B cell (primary cell): ENCODE results near the gene SIPA1L3. TPM values are rescaled to one million over a fixed set of nuclear protein-coding genes. Genes with fewer than 3 reads are reported as not detected.

Experiments
- ATAC-seq: fragments of 200-7000 bp; cut with Tn5 transposase; one replicate; pipeline ENCODE4 v1.10.0; 2021; ENCODE audit warnings: low read depth, mild to moderate bottlenecking, moderate number of reproducible peaks, moderate library complexity
- CTCF ChIA-PET: fragments of 350-600 bp; sonication (Branson Sonifier 250); formaldehyde crosslinking; loops from one replicate; lab custom pipeline; 2021; ENCODE audit warnings: antibody characterized with exemption, inconsistent platforms; lab: Charles Lee
- POLR2A ChIA-PET: fragments of 350-600 bp; sonication (Branson Sonifier 250); formaldehyde crosslinking; loops from one replicate; lab custom pipeline; 2021; ENCODE audit warnings: antibody characterized with exemption; lab: Charles Lee
- DNase-seq: peaks from one replicate; pipeline ENCODE4 v3.0.0; 2013
- H2AFZ ChIP-seq: 2 replicates; pipeline ENCODE4 v1.6.1; 2012; ENCODE audit warnings: mild to moderate bottlenecking, low read depth, low read length; ENCODE audit not compliant: insufficient read depth, poor library complexity, severe bottlenecking
- H3K27ac ChIP-seq, 2 donors: 1 replicate in 1 of 2; 2 replicates in 1 of 2; pipeline ENCODE4 v1.5.1; 2012 to 2013; ENCODE audit warnings: low read length in 2 of 2, mild to moderate bottlenecking in 2 of 2, moderate library complexity in 1 of 2
- H3K27me3 ChIP-seq, 4 experiments: fragments of 200-600 bp in 1 of 4; sonication (generic) in 1 of 4; replicated peaks in 1 of 4; 1 replicate in 2 of 4; 2 replicates in 2 of 4; pipeline versions ENCODE4 v1.6.1 to v1.7.0; 2013 to 2016; ENCODE audit warnings: low read length in 3 of 4, mild to moderate bottlenecking in 2 of 4, mixed read lengths in 1 of 4, moderate library complexity in 1 of 4; ENCODE audit not compliant: insufficient read depth in 4 of 4, control insufficient read depth in 3 of 4; ENCODE audit errors: control extremely low read depth in 1 of 4
- H3K36me3 ChIP-seq, 2 experiments: replicated peaks in 1 of 2; 1 replicate in 1 of 2; 2 replicates in 1 of 2; pipeline versions ENCODE4 v1.6.1 to v1.7.1; 2013; ENCODE audit warnings: low read length in 1 of 2; ENCODE audit not compliant: insufficient read depth in 2 of 2, control insufficient read depth in 1 of 2; ENCODE audit errors: control extremely low read depth in 1 of 2, extremely low read depth in 1 of 2
- H3K4me1 ChIP-seq, 2 donors: fragments of 200-600 bp in 1 of 2; sonication (generic) in 1 of 2; 1 replicate in 1 of 2; 2 replicates in 1 of 2; pipeline versions ENCODE4 v1.5.1 to v1.6.1; 2013 to 2017; ENCODE audit warnings: low read length in 2 of 2; ENCODE audit not compliant: control insufficient read depth in 2 of 2, insufficient read depth in 2 of 2
- H3K4me2 ChIP-seq: replicated peaks from 2 replicates; pipeline ENCODE3; 2012; ENCODE audit warnings: mild to moderate bottlenecking, low read depth, low read length; ENCODE audit not compliant: poor library complexity, severe bottlenecking
- H3K4me3 ChIP-seq, 5 experiments: fragments of 200-600 bp in 1 of 5; sonication (generic) in 1 of 5; 1 replicate in 3 of 5; 2 replicates in 2 of 5; pipeline versions ENCODE4 v1.5.1 to v1.7.0; 2011 to 2016; ENCODE audit warnings: low read length in 4 of 5, mild to moderate bottlenecking in 4 of 5, low read depth in 2 of 5, control low read depth in 1 of 5, moderate library complexity in 1 of 5; ENCODE audit not compliant: insufficient read depth in 1 of 5; ENCODE audit errors: control extremely low read depth in 1 of 5, extremely low read depth in 1 of 5
- H3K79me2 ChIP-seq: fragments of 200-600 bp; sonication (generic); one replicate; pipeline ENCODE4 v1.6.0; 2016; ENCODE audit warnings: low read length; ENCODE audit not compliant: control insufficient read depth, insufficient read depth
- H3K9ac ChIP-seq: fragments of 200-600 bp; sonication (generic); 2 replicates; pipeline ENCODE4 v1.6.1; 2017; ENCODE audit warnings: mild to moderate bottlenecking, low read length, moderate library complexity
- H3K9me3 ChIP-seq, 3 donors: one replicate each; pipeline versions ENCODE4 v1.6.1 to v1.7.1; 2013; ENCODE audit warnings: low read length in 2 of 3; ENCODE audit not compliant: control insufficient read depth in 2 of 3, insufficient read depth in 1 of 3; ENCODE audit errors: control extremely low read depth in 1 of 3
- H4K20me1 ChIP-seq: 2 replicates; pipeline ENCODE4 v1.6.0; 2012; ENCODE audit warnings: mild to moderate bottlenecking, low read length; ENCODE audit not compliant: insufficient read depth, control insufficient read depth, poor library complexity, severe bottlenecking
- H3K27ac Mint-ChIP-seq: one replicate; pipeline ENCODE4 v1.8.0; 2021; ENCODE audit warnings: mixed read lengths
- H3K27me3 Mint-ChIP-seq: one replicate; pipeline ENCODE4 v1.8.0; 2021; ENCODE audit warnings: mixed read lengths
- H3K4me1 Mint-ChIP-seq: one replicate; pipeline ENCODE4 v1.8.0; 2021; ENCODE audit warnings: mixed read lengths
- H3K4me3 Mint-ChIP-seq: one replicate; pipeline ENCODE4 v1.8.0; 2021; ENCODE audit warnings: mixed read lengths
- H3K9me3 Mint-ChIP-seq: one replicate; pipeline ENCODE4 v1.8.0; 2022; ENCODE audit warnings: mixed read lengths; ENCODE audit not compliant: insufficient read depth
- EZH2 ChIP-seq: IDR thresholded peaks from 2 replicates; pipeline ENCODE4 v1.6.1; 2012; ENCODE audit warnings: borderline replicate concordance, low read depth, mild to moderate bottlenecking, moderate library complexity, low read length; ENCODE audit not compliant: insufficient read depth, poor library complexity, severe bottlenecking
- WGBS: methylation state at CpG from one replicate; pipeline ENCODE4 v1.1.5; 2013; ENCODE audit warnings: missing lambda C conversion rate; ENCODE audit not compliant: insufficient coverage; 5-methylcytosine and 5-hydroxymethylcytosine counted together
- intact Hi-C: fragments of 100-400 bp; cut with micrococcal nuclease; formaldehyde crosslinking; loops from one replicate; pipeline ENCODE4 v1.10.0; 2022
- polyA plus RNA-seq: library from polyadenylated mRNA; depleted of rRNA; stranded (reverse); fragments of >200 nt; gene quantifications from 2 replicates; pipeline ENCODE4 v1.2.3, GENCODE V29; 2012
- total RNA-seq, 2 donors: library from RNA; stranded (reverse); fragments of 120-200 nt in 1 of 2; gene quantifications; 1 replicate in 1 of 2; 2 replicates in 1 of 2; pipeline versions ENCODE4 v1.2.3 to v1.2.4, GENCODE V29; 2013 to 2022
- TF ChIP-seq, protein P1 (sequence below): fragments of 200-600 bp; IDR thresholded peaks from one replicate; pipeline ENCODE4 v1.8.0; 2022; ENCODE audit warnings: antibody characterized with exemption, mild to moderate bottlenecking

SIPA1L3 gene
- total and polyA plus RNA-seq, 2 donors (not counting 1 experiment from before 2014, with no cell fraction given): 48.3 to 295 TPM

DNA sequence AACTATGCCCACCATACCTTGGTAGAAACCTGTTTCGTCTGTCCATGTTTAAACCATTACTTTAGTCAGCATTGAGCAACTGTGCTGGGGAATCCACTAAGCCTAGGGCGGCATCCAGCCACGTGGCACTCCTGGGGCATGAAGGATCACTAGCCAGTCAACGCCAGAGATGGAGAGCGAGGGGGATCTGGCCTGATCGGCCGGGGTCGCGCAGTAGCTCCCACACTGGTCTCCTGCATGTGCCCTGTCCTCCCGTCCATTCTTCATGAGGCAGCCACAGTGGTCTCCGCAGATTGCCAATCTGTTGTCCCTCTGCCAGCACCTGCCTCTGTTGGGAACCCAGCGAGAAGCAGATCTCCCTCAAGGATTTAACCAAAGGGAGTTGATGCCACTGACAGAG, 207.6 kb downstream of the SIPA1L3 start:
- Histone ChIP-seq H4K20me1 (peaks cover 15% of the 10 kb centered on the region), H3K79me2 (peaks cover 16% of the 10 kb centered on the region), H3K9me3 (peaks cover 0 to 5% (median 0%) of the 10 kb centered on the region in 3 donors), H3K36me3 (peaks cover 12 to 80% of the 10 kb centered on the region in 2 experiments), H3K4me2 (no peak overlapping the region), H3K27ac (no peak overlapping the region), H3K27me3 (no peaks in the 10 kb centered on the region), H3K4me3 (no peak overlapping the region), H3K4me1 (peaks cover 0 to 9% of the 10 kb centered on the region in 2 donors), H3K9ac (no peak overlapping the region), H2AFZ (no peak overlapping the region)
- TF ChIP-seq, protein P1, sequence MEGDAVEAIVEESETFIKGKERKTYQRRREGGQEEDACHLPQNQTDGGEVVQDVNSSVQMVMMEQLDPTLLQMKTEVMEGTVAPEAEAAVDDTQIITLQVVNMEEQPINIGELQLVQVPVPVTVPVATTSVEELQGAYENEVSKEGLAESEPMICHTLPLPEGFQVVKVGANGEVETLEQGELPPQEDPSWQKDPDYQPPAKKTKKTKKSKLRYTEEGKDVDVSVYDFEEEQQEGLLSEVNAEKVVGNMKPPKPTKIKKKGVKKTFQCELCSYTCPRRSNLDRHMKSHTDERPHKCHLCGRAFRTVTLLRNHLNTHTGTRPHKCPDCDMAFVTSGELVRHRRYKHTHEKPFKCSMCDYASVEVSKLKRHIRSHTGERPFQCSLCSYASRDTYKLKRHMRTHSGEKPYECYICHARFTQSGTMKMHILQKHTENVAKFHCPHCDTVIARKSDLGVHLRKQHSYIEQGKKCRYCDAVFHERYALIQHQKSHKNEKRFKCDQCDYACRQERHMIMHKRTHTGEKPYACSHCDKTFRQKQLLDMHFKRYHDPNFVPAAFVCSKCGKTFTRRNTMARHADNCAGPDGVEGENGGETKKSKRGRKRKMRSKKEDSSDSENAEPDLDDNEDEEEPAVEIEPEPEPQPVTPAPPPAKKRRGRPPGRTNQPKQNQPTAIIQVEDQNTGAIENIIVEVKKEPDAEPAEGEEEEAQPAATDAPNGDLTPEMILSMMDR: no peak
- TF ChIP-seq EZH2: no peak
- intact Hi-C loops: no loop called here
- H3K4me3 Mint-ChIP-seq: no peak overlapping the region
- WGBS: 99% methylated on average over 12 of the region's 12 CpGs
- DNase-seq: no peak
- ChIA-PET CTCF (interaction anchor here (0.6 kb wide), 1 partner anchor 22 kb away, joined by 5 read pairs; no protein-coding TSS in a partner anchor), POLR2A (no interaction called here)
- no peaks in the 10 kb centered on the region for H3K27me3 Mint-ChIP-seq
- peaks cover 12% of the 10 kb centered on the region for H3K4me1 Mint-ChIP-seq
- H3K27ac Mint-ChIP-seq: peak overlapping the region; percentile 20
- ATAC-seq: no peak
- no peaks in the 10 kb centered on the region for H3K9me3 Mint-ChIP-seq

DNA sequence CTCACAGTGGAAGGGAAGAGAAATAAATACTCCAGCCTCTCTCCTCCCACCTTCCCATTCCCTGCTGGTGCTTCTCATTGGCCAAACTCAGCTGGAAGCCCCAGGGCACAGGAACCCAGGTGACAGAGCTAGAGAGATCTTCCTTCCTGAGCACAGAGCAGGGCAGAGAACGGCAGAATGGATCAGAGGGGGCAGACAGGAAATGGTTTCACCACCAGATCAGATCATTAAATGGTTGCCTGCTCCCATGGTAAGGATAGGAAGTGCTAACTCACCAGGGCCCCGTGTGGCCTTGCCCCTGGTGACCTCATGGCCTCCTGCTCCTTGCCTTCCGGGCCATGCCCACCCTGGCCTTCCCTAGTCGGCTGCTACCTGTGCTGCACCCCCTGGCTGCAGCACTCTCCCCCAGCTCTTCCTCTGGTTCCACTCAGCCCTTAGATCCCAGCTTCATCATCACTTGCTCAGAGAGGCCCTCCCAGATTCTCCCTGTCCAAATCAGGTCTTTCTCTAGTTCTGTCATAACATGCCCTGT, 208.3 kb downstream of the SIPA1L3 start:
- Mint-ChIP-seq H3K27ac (peak overlapping the region; percentile 60), H3K4me3 (no peak overlapping the region), H3K4me1 (peaks cover 12% of the 10 kb centered on the region), H3K9me3 (no peaks in the 10 kb centered on the region), H3K27me3 (no peaks in the 10 kb centered on the region)
- Histone ChIP-seq H3K4me2 (no peak overlapping the region), H3K9me3 (peaks cover 0 to 5% (median 0%) of the 10 kb centered on the region in 3 donors), H3K9ac (no peak overlapping the region), H4K20me1 (peaks cover 22% of the 10 kb centered on the region), H2AFZ (no peak overlapping the region), H3K27ac (peak overlapping the region in 1 of 2 donors; percentile 35), H3K4me3 (no peak overlapping the region), H3K27me3 (no peaks in the 10 kb centered on the region), H3K79me2 (peaks cover 23% of the 10 kb centered on the region), H3K36me3 (peaks cover 13 to 80% of the 10 kb centered on the region in 2 experiments), H3K4me1 (peaks cover 0 to 9% of the 10 kb centered on the region in 2 donors)
- intact Hi-C loops: no loop called here
- 45% methylated on average over 3 of the region's 4 CpGs for WGBS
- POLR2A ChIA-PET: no interaction called here
- CTCF ChIA-PET: interaction anchor here (0.5 to 1.0 kb wide), 3 partner anchors 20 to 219 kb away, joined by 5 to 6 read pairs (median 5); no protein-coding TSS in a partner anchor
- no peak for ATAC-seq
- no peak for DNase-seq
- TF ChIP-seq EZH2: no peak
- TF ChIP-seq, protein P1: no peak
